DMS114 treated with DMSO at 0.1 percent for 48 hours (cell line): ENCODE measurements around the gene HSPA12A.

ENCODE experiments used
- DNase-seq: peaks from one replicate; lab custom pipeline; 2025; ENCODE audit not compliant: unreplicated experiment; lab: John Stamatoyannopoulos, UW

Gene HSPA12A

GRCh38 chr10:116694927-116695268 lies 47.5 kb downstream of the HSPA12A start:
- DNase-seq, result no peak

- no peak for DNase-seq
These were observed 48.0 kb downstream of the HSPA12A start for GRCh38 chr10:116694243-116694926.

GRCh38 chr10:116692225-116692624 lies 50.1 kb downstream of the HSPA12A start:
- no peak for DNase-seq

GRCh38 chr10:116691635-116692034 lies 50.7 kb downstream of the HSPA12A start:
- DNase-seq, result no peak

GRCh38 chr10:116690356-116691322 lies 51.7 kb downstream of the HSPA12A start:
- no peak for DNase-seq

- no peak for DNase-seq
These were observed 52.6 kb downstream of the HSPA12A start for GRCh38 chr10:116689744-116690143.

- DNase-seq, result no peak
These were observed 53.4 kb downstream of the HSPA12A start for GRCh38 chr10:116688741-116689495.

GRCh38 chr10:116688241-116688711 lies 54.1 kb downstream of the HSPA12A start:
- no peak for DNase-seq

- no peak for DNase-seq
These were observed 54.7 kb downstream of the HSPA12A start for GRCh38 chr10:116687633-116688032.

GRCh38 chr10:116686632-116687031 lies 55.7 kb downstream of the HSPA12A start:
- DNase-seq, result no peak

- no peak for DNase-seq
These were observed 56.6 kb downstream of the HSPA12A start for GRCh38 chr10:116685807-116686206.

- DNase-seq, result no peak
These were observed 57.6 kb downstream of the HSPA12A start for GRCh38 chr10:116684781-116685180.

- DNase-seq, result no peak
These were observed 58.5 kb downstream of the HSPA12A start for GRCh38 chr10:116683821-116684220.

GRCh38 chr10:116683166-116683565 lies 59.2 kb downstream of the HSPA12A start:
- no peak for DNase-seq

GRCh38 chr10:116679351-116679750 lies 63.0 kb downstream of the HSPA12A start:
- DNase-seq, result no peak

- DNase-seq, result no peak
These were observed 65.7 kb downstream of the HSPA12A start for GRCh38 chr10:116676633-116677032.

- no peak for DNase-seq
These were observed 66.2 kb downstream of the HSPA12A start for GRCh38 chr10:116676118-116676517.

GRCh38 chr10:116674901-116675423 lies 67.4 kb downstream of the HSPA12A start:
- no peak for DNase-seq

GRCh38 chr10:116673866-116674265 lies 68.5 kb downstream of the HSPA12A start:
- no peak for DNase-seq

- no peak for DNase-seq
These were observed 69.5 kb downstream of the HSPA12A start for GRCh38 chr10:116672891-116673290.

- DNase-seq, result no peak
These were observed 71.0 kb downstream of the HSPA12A start for GRCh38 chr10:116671274-116671926.
